Esophagus squamous epithelium (tissue), 4 donors: ENCODE data around the gene TSC22D1.

Source experiments
- CTCF ChIP-seq, 6 experiments: fragments of 450-650 bp in 4 of 6; fragments of 200-600 bp in 2 of 6; sonication (generic) in 2 of 6; IDR thresholded peaks; one replicate each; pipeline ENCODE4 v1.5.1; 2016 to 2019; ENCODE audit warnings: antibody characterized with exemption in 6 of 6, mild to moderate bottlenecking in 4 of 6, moderate library complexity in 4 of 6
- POLR2A ChIP-seq, 4 donors: fragments of 450-650 bp; IDR thresholded peaks; one replicate each; pipeline ENCODE4 v1.6.1; 2017; ENCODE audit warnings: antibody characterized with exemption in 4 of 4, mild to moderate bottlenecking in 4 of 4, moderate library complexity in 3 of 4

GRCh38 chr13:44464471-44464870 is 111.7 kb downstream of the TSC22D1 start:
- TF ChIP-seq CTCF (IDR thresholded peaks at IDR 0.05) (no peak), POLR2A (IDR thresholded peaks at IDR 0.05) (no peak)
